Endodermal cell (in vitro differentiated cells): ENCODE data around the gene CCDC6. TPM values are rescaled to one million over a fixed set of nuclear protein-coding genes. Genes with fewer than 3 reads are reported as not detected.

Experiments
- DNase-seq: peaks from one replicate; pipeline ENCODE4 v3.0.0-alpha.2; 2017
- H3K27ac ChIP-seq: 2 replicates; pipeline ENCODE4 v1.5.1; 2013; ENCODE audit warnings: mild to moderate bottlenecking, low read depth, low read length, moderate library complexity
- H3K27me3 ChIP-seq: 2 replicates; pipeline ENCODE4 v1.6.1; 2013; ENCODE audit warnings: mild to moderate bottlenecking, low read length, moderate library complexity; ENCODE audit not compliant: insufficient read depth, control insufficient read depth, poor library complexity, severe bottlenecking
- H3K36me3 ChIP-seq: 2 replicates; pipeline ENCODE4 v1.7.0; 2013; ENCODE audit warnings: mild to moderate bottlenecking, low read length, moderate library complexity; ENCODE audit not compliant: control insufficient read depth, insufficient read depth
- H3K4me1 ChIP-seq: one replicate; pipeline ENCODE4 v1.7.0; 2013; ENCODE audit warnings: low read length; ENCODE audit not compliant: control insufficient read depth, insufficient read depth
- H3K4me3 ChIP-seq: 2 replicates; pipeline ENCODE4 v1.5.1; 2013; ENCODE audit warnings: mild to moderate bottlenecking, low read length, moderate library complexity
- H3K9ac ChIP-seq: 2 replicates; pipeline ENCODE4 v1.6.1; 2013; ENCODE audit warnings: mild to moderate bottlenecking, low read length, moderate library complexity; ENCODE audit not compliant: poor library complexity, severe bottlenecking; ENCODE audit errors: extremely low read depth
- H3K9me3 ChIP-seq: 2 replicates; pipeline ENCODE4 v1.6.1; 2013; ENCODE audit warnings: mild to moderate bottlenecking, low read length, moderate library complexity; ENCODE audit not compliant: control insufficient read depth
- H3K27ac Mint-ChIP-seq: 2 replicates; pipeline ENCODE4 v1.8.0; 2020; ENCODE audit warnings: mixed read lengths
- H3K27me3 Mint-ChIP-seq: 2 replicates; pipeline ENCODE4 v1.8.0; 2021; ENCODE audit warnings: mild to moderate bottlenecking, mixed read lengths; ENCODE audit not compliant: insufficient read depth
- H3K36me3 Mint-ChIP-seq: 2 replicates; pipeline ENCODE4 v1.8.0; 2020; ENCODE audit warnings: low read depth, mixed read lengths
- H3K4me1 Mint-ChIP-seq: 2 replicates; pipeline ENCODE4 v1.8.0; 2020; ENCODE audit warnings: mixed read lengths
- H3K4me3 Mint-ChIP-seq: 2 replicates; pipeline ENCODE4 v1.8.0; 2020; ENCODE audit warnings: mild to moderate bottlenecking, moderate library complexity, mixed read lengths
- H3K9me3 Mint-ChIP-seq: 2 replicates; pipeline ENCODE4 v1.8.0; 2020; ENCODE audit warnings: mild to moderate bottlenecking, mixed read lengths
- CTCF ChIP-seq: fragments of 200-600 bp; sonication (generic); conservative IDR thresholded peaks from 2 replicates; pipeline ENCODE4 v1.5.0; 2021; ENCODE audit warnings: antibody characterized with exemption, mild to moderate bottlenecking
- WGBS, 2 experiments: methylation state at CpG; one replicate each; pipeline versions ENCODE4 v1.1.5 to v1.1.7; 2013; ENCODE audit warnings: missing lambda C conversion rate in 2 of 2, mixed read lengths in 1 of 2; ENCODE audit not compliant: insufficient coverage in 1 of 2, insufficient read length in 1 of 2; 5-methylcytosine and 5-hydroxymethylcytosine counted together
- total RNA-seq, 2 donors: library from RNA; stranded (reverse); fragmentation: NEBNext Ultra II Directional in 1 of 2; extraction: Animal tissue kit (Norgen Biotek cat#: 25700) in 1 of 2; gene quantifications; 2 replicates in 1 of 2; 3 replicates in 1 of 2; pipeline ENCODE4 v1.2.1, GENCODE V29; 2021

Gene CCDC6
- total RNA-seq, 2 donors from 2014 or later = 29.3 to 30.4 TPM

DNA sequence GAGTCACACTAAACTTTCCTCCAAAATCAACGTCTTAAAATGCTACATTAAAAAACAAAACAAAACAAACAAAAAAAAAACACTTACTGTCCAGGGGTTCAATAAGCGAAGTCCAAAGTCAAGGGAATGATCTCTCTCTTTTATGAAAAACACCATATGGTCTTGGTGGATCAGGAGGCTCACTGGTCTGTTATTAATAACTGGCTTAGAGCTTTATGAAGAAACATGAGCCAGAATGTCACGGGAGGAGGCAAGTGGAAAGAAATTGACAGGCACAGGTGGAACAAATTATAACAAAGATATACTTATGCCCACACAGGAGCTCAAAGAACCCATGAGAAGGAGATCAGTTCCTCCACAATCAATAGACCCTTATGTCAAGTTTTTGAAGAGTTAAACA is 153.1 kb downstream of the CCDC6 start, which contains the start of gene MRLN:
TSS of gene MRLN (minus strand) at position 189 of the 400 bp plus-strand sequence.
- TF ChIP-seq CTCF = no peak
- Mint-ChIP-seq H3K4me3 (no peak within 1 kb of the TSS), H3K27ac (no peak within 1 kb of the TSS), H3K27me3 (no peaks in the 10 kb centered on the region), H3K9me3 (no peaks in the 10 kb centered on the region), H3K36me3 (no peaks in the 10 kb centered on the region), H3K4me1 (no peaks in the 10 kb centered on the region)
- no peak within 1 kb of the TSS for H3K4me3 ChIP-seq
- no peak within 1 kb of the TSS for H3K9ac ChIP-seq
- 84% methylated on average over 3 of the region's 3 CpGs; no CpG with 5 or more reads in 1 of the 2 experiments for WGBS, 2 experiments
- no peak within 1 kb of the TSS for H3K27ac ChIP-seq
- no peak for DNase-seq
- no peaks in the 10 kb centered on the region for H3K36me3 ChIP-seq
- H3K9me3 ChIP-seq = no peaks in the 10 kb centered on the region
- no peaks in the 10 kb centered on the region for H3K4me1 ChIP-seq
- no peaks in the 10 kb centered on the region for H3K27me3 ChIP-seq

GRCh38 chr10:59752278-59752940 is 153.9 kb downstream of the CCDC6 start:
- H3K4me1 ChIP-seq = no peaks in the 10 kb centered on the region
- no peak for TF ChIP-seq CTCF
- Mint-ChIP-seq H3K4me1 (no peaks in the 10 kb centered on the region), H3K27ac (no peak overlapping the region), H3K36me3 (no peaks in the 10 kb centered on the region), H3K9me3 (no peaks in the 10 kb centered on the region), H3K27me3 (no peaks in the 10 kb centered on the region), H3K4me3 (no peak overlapping the region)
- WGBS, 2 experiments = 73% methylated on average over 2 of the region's 2 CpGs; no CpG with 5 or more reads in 1 of the 2 experiments
- H3K4me3 ChIP-seq = no peak overlapping the region
- DNase-seq = no peak
- no peaks in the 10 kb centered on the region for H3K36me3 ChIP-seq
- H3K27me3 ChIP-seq = no peaks in the 10 kb centered on the region
- H3K9me3 ChIP-seq = no peaks in the 10 kb centered on the region
- no peak overlapping the region for H3K9ac ChIP-seq
- H3K27ac ChIP-seq = no peak overlapping the region

DNA sequence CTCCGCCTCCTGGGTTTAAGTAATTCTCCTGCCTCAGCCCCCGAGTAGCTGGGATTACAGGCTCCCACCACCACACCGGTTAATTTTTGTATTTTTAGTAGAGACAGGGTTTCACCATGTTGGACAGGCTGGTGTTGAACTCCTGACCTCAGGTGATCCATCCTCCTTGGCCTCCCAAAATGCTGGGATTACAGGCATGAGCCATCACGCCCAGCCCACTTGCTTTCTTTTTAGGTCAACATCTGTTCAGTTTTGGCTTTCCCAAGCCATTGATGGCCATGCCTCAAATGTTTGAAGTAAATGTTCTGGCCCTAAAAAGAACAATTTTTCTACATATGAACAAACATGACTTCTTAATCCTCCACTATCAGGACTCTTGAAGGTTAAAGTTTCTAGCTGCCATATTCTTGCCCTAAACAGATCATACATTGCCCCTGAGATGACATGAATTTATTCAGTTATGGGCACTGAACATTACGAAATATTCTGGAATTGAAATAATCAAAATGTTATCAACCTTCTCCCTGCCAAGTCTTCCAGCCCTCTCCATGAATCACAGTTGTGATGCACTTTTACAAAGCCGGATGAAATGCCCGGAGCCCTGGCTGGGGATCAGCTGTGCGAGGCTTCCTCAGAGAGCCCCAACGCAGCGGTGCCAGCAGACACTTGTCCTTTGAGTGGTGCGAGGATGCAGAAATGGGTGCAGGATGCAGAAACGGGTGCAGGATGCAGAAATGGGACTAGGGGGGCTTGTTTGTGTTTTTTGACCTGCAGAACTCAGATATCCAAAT is 156.0 kb downstream of the CCDC6 start:
- whole genome bisulfite sequencing, 2 experiments = 87 to 88% methylated on average over 8 to 12 of the region's 12 CpGs
- H3K4me1 Mint-ChIP-seq = no peaks in the 10 kb centered on the region

More for the DNA sequence above, 156.0 kb downstream of the CCDC6 start:
- H3K27me3 ChIP-seq = no peaks in the 10 kb centered on the region
- H3K27ac ChIP-seq = no peak overlapping the region
- no peaks in the 10 kb centered on the region for H3K36me3 ChIP-seq
- TF ChIP-seq CTCF = no peak
- Mint-ChIP-seq H3K36me3 (no peaks in the 10 kb centered on the region), H3K9me3 (peaks cover 4% of the 10 kb centered on the region), H3K27me3 (no peaks in the 10 kb centered on the region), H3K27ac (no peak overlapping the region), H3K4me3 (no peak overlapping the region)
- H3K4me1 ChIP-seq = no peaks in the 10 kb centered on the region
- no peak overlapping the region for H3K9ac ChIP-seq
- no peak overlapping the region for H3K4me3 ChIP-seq
- H3K9me3 ChIP-seq = no peaks in the 10 kb centered on the region
- DNase-seq = no peak
